Heart right ventricle (tissue), 16 donors: Measurements from ENCODE around the gene PRKAB1. TPM values are rescaled to one million over a fixed set of nuclear protein-coding genes. Genes with fewer than 3 reads are reported as not detected.
"Not testable (repeated sequence)": the region's sequence is repeated elsewhere in the genome, so short reads cannot be mapped to it uniquely, and the experiment has no call there.

Experiments
- ATAC-seq, 8 donors: fragments of 200-7000 bp; cut with Tn5 transposase; one replicate each; pipeline ENCODE4 v1.9.1; 2020; ENCODE audit warnings: mild to moderate bottlenecking in 8 of 8, moderate library complexity in 8 of 8, moderate number of reproducible peaks in 1 of 8
- DNase-seq, 2 donors: peaks; one replicate each; pipeline ENCODE4 v3.0.0-alpha.2; 2020
- H3K27ac ChIP-seq, 10 donors: fragments of 200-600 bp; sonication (generic) in 2 of 10; one replicate each; pipeline versions ENCODE4 v1.5.0 to v1.8.0; 2020 to 2022; ENCODE audit warnings: mild to moderate bottlenecking in 3 of 10
- H3K27me3 ChIP-seq, 7 donors: fragments of 200-600 bp; one replicate each; pipeline ENCODE4 v1.8.0; 2021 to 2022; ENCODE audit warnings: mild to moderate bottlenecking in 2 of 7
- H3K36me3 ChIP-seq, 9 donors: fragments of 200-600 bp; sonication (generic) in 1 of 9; one replicate each; pipeline versions ENCODE4 v1.5.0 to v1.8.0; 2020 to 2022; ENCODE audit warnings: mild to moderate bottlenecking in 2 of 9
- H3K4me1 ChIP-seq, 9 donors: fragments of 200-600 bp; sonication (generic) in 1 of 9; one replicate each; pipeline versions ENCODE4 v1.5.0 to v1.8.0; 2020 to 2022; ENCODE audit warnings: mild to moderate bottlenecking in 4 of 9
- H3K4me3 ChIP-seq, 10 donors: fragments of 200-600 bp; sonication (generic) in 2 of 10; one replicate each; pipeline versions ENCODE4 v1.5.0 to v1.8.0; 2020 to 2022; ENCODE audit warnings: mild to moderate bottlenecking in 7 of 10, moderate library complexity in 2 of 10
- H3K9me3 ChIP-seq, 11 donors: fragments of 200-600 bp in 10 of 11; sonication (generic) in 2 of 11; one replicate each; pipeline versions ENCODE4 v1.5.0 to v1.8.0; 2013 to 2022; ENCODE audit warnings: mild to moderate bottlenecking in 2 of 11, control low read depth in 1 of 11, moderate library complexity in 1 of 11
- CTCF ChIP-seq, 9 donors: fragments of 200-600 bp; sonication (generic) in 2 of 9; IDR thresholded peaks; one replicate each; pipeline versions ENCODE4 v1.5.0 to v1.8.0; 2021 to 2022; ENCODE audit warnings: antibody characterized with exemption in 9 of 9, mild to moderate bottlenecking in 5 of 9, moderate library complexity in 1 of 9
- WGBS, 2 donors: extraction: QIAGEN DNeasy Blood & Tissue Kit; methylation state at CpG; one replicate each; pipeline ENCODE4 v1.1.7; 2013; ENCODE audit warnings: inconsistent platforms in 1 of 2; 5-methylcytosine and 5-hydroxymethylcytosine counted together
- intact Hi-C, 10 donors: fragments of 100-400 bp; cut with DNase I; formaldehyde crosslinking; loops; one replicate each; pipeline versions ENCODE4 v1.11.1 to v1.14.2; 2022
- polyA plus RNA-seq, 2 donors: library from polyadenylated mRNA; stranded (reverse); fragments of 200-250 nt; gene quantifications; one replicate each; pipeline ENCODE4 v1.2.3, GENCODE V29; 2013
- total RNA-seq, 10 donors: library from RNA; stranded (reverse); fragmentation: NEBNext Ultra II Directional in 3 of 10; extraction: Animal tissue kit (Norgen Biotek cat#: 25700) in 3 of 10; gene quantifications; one replicate each; pipeline versions ENCODE4 v1.2.1 to v1.2.4, GENCODE V29; 2021 to 2023
- donor health status: Arrhythmogenic right ventricular cardiomyopathy.
- donor health status: ischemic (EF 13 %, LVEDD 7.1; RV severe dilation, severe dysfunction).
- donor health status: healthy with polysubstance abuse.
- donor health status: DM: no; HTN: yes; CAD: no.
- donor health status: DM: no; HTN: no; CAD: no.
- donor health status: ischemic (EF 25% LVEDD 6.9; RV normal size, moderate dysfunction).
- donor health status: ischemic (EF 25% LVEDD 5.7; RV mildly dilated, moderate dysfunction).
- donor health status: healthy.
- donor health status: DM: yes; HTN: yes; CAD: no.
- donor health status: Ischemic cardiomyopathy.
- donor health status: ischemic (EF 35%, LVEDD 5.7; RV mildly dilated, moderate dysfunction).
- donor health status: nonischemic (EF 11% LVEDD 7.7; RV severe dilation, severe dysfunction).
- donor health status: DM: yes; HTN: yes; CAD: no.
- donor health status: PGD.
- donor health status: ischemic (EF 29% LVEDD 5.4; RV normal size, mild dysfunction).
- donor health status: nonischemic (EF 23%, LVEDD 6.1; RV moderate dilation, normal function).

The PRKAB1 gene
- total and polyA plus RNA-seq, 12 donors = 8.6 to 14.5 (median 11.0) TPM

GRCh38 chr12:119704065-119704747 is 36.3 kb downstream of the PRKAB1 start:
- no peaks in the 10 kb centered on the region for H3K27me3 ChIP-seq
- TF ChIP-seq CTCF (IDR thresholded peaks at IDR 0.05) = peak in 1 of 9 donors; percentile 22
- DNase-seq (peak; percentile 43 to 64), ATAC-seq (peak; percentile 78 to 99 (median 95))
- peaks cover 0 to 39% (median 0%) of the 10 kb centered on the region in 9 donors for H3K36me3 ChIP-seq
- WGBS, 2 donors = 57 to 63% methylated on average over 16 of the region's 16 CpGs
- H3K4me1 ChIP-seq = peaks cover 0 to 15% (median 8%) of the 10 kb centered on the region in 9 donors
- H3K4me3 ChIP-seq = no peak overlapping the region
- H3K27ac ChIP-seq = peak overlapping the region in 9 of 10 donors; percentile 46 to 79 (median 69)
- intact Hi-C loops = no loop called here
- no peaks in the 10 kb centered on the region for H3K9me3 ChIP-seq

GRCh38 chr12:119705182-119705581 is 37.2 kb downstream of the PRKAB1 start:
- Histone ChIP-seq H3K4me3 (no peak overlapping the region), H3K4me1 (peaks cover 0 to 15% (median 8%) of the 10 kb centered on the region in 9 donors), H3K36me3 (peaks cover 0 to 37% (median 0%) of the 10 kb centered on the region in 9 donors), H3K27ac (peak overlapping the region in 3 of 10 donors; percentile 67 to 72 (median 68)), H3K27me3 (no peaks in the 10 kb centered on the region), H3K9me3 (no peaks in the 10 kb centered on the region)
- TF ChIP-seq CTCF (IDR thresholded peaks at IDR 0.05) = no peak
- ATAC-seq (no peak), DNase-seq (no peak)
- intact Hi-C loops = no loop called here
- WGBS, 2 donors = 94 to 97% methylated on average over 7 of the region's 7 CpGs

GRCh38 chr12:119706427-119706826 is 38.5 kb downstream of the PRKAB1 start:
- H3K9me3 ChIP-seq, ATAC-seq, intact Hi-C loops, H3K27ac ChIP-seq, H3K27me3 ChIP-seq, H3K4me3 ChIP-seq, DNase-seq: not testable (repeated sequence)
- peaks cover 0 to 46% (median 0%) of the 10 kb centered on the region in 9 donors for H3K36me3 ChIP-seq
- H3K4me1 ChIP-seq = peaks cover 0 to 15% (median 8%) of the 10 kb centered on the region in 9 donors
- WGBS, 2 donors = 90 to 98% methylated on average over 1 of the region's 1 CpG

GRCh38 chr12:119710374-119710964 is 42.5 kb downstream of the PRKAB1 start:
- ATAC-seq = no peak
- Histone ChIP-seq H3K27ac (no peak overlapping the region), H3K9me3 (peaks cover 0 to 9% (median 0%) of the 10 kb centered on the region in 11 donors), H3K4me3 (no peak overlapping the region), H3K27me3 (no peaks in the 10 kb centered on the region), H3K36me3 (peaks cover 0 to 76% (median 0%) of the 10 kb centered on the region in 9 donors), H3K4me1 (no peaks in the 10 kb centered on the region)
- no peak for DNase-seq
- intact Hi-C loops = loop anchor here in 1 of 10 donors (10.0 kb wide), 1 partner anchor 54 kb away; no protein-coding TSS in a partner anchor
- 94% methylated on average over 11 of the region's 11 CpGs for WGBS, 2 donors
- no peak for TF ChIP-seq CTCF (IDR thresholded peaks at IDR 0.05)
